HCT116 (cell line): ENCODE measurements around the gene CLDN15. TPM values are rescaled to one million over a fixed set of nuclear protein-coding genes. Genes with fewer than 3 reads are reported as not detected.

ENCODE experiments used
- ATAC-seq: fragments of 200-7000 bp; cut with Tn5 transposase; 2 replicates; pipeline ENCODE4 v1.9.1; 2020; ENCODE audit warnings: mild to moderate bottlenecking, moderate library complexity
- BruUV-seq: library from RNA; stranded (reverse); fragments of 400-500 nt; replicated peaks from 2 replicates; lab custom pipeline; 2021; lab: Mats Ljungman, UMichigan
- CTCF ChIA-PET: fragments of 300-600 bp; sonication (Branson Sonifier 250); formaldehyde crosslinking; loops from one replicate; lab custom pipeline; 2021; ENCODE audit warnings: antibody characterized with exemption; lab: Charles Lee
- POLR2A ChIA-PET: fragments of 300-600, 350-600 bp; sonication (Branson Sonifier 250); formaldehyde crosslinking; loops from one replicate; lab custom pipeline; 2021; ENCODE audit warnings: antibody characterized with exemption; lab: Charles Lee
- RAD21 ChIA-PET, 2 experiments: fragments of 300-600 bp; sonication (Branson Sonifier 250); formaldehyde crosslinking; loops; one replicate each; lab custom pipeline; 2023; ENCODE audit warnings: low total read pairs in 2 of 2; ENCODE audit not compliant: uncharacterized antibody in 2 of 2, unreplicated experiment in 2 of 2, low non-redundant PET in 1 of 2; lab: Charles Lee
- DNase-seq: peaks from one replicate; pipeline ENCODE4 v3.0.0-alpha.2; 2010; ENCODE audit warnings: low read depth, low spot score
- H2AFZ ChIP-seq: fragments of 200-600 bp; shearing (Covaris generic), sonication (generic); 2 replicates; pipeline ENCODE4 v1.6.1; 2017; ENCODE audit warnings: low read depth, mixed run types, mixed read lengths, antibody characterized with exemption, low read length; ENCODE audit not compliant: poor library complexity, severe bottlenecking
- H3K27ac ChIP-seq: 2 replicates; pipeline ENCODE4 v1.5.1; 2012; ENCODE audit warnings: low read depth, low read length
- H3K27me3 ChIP-seq: fragments of 200-600 bp; sonication (generic); 2 replicates; pipeline ENCODE4 v1.6.1; 2016; ENCODE audit warnings: mixed run types, low read length, mixed read lengths; ENCODE audit not compliant: insufficient read depth
- H3K36me3 ChIP-seq, 2 experiments: fragments of 200-500 bp in 1 of 2; fragments of 200-600 bp in 1 of 2; sonication (Bioruptor generic) in 1 of 2; sonication (generic) in 1 of 2; 2 replicates each; pipeline versions ENCODE4 v1.5.1 to v1.6.1; 2014 to 2016; ENCODE audit warnings: low read length in 2 of 2, inconsistent platforms in 1 of 2, mixed read lengths in 1 of 2, mixed run types in 1 of 2; ENCODE audit not compliant: insufficient read depth in 2 of 2, control insufficient read depth in 1 of 2
- H3K4me1 ChIP-seq, 2 experiments: fragments of 200-600 bp in 1 of 2; sonication (generic) in 1 of 2; 2 replicates each; pipeline versions ENCODE4 v1.5.1 to v1.6.1; 2012 to 2017; ENCODE audit warnings: low read length in 2 of 2, inconsistent platforms in 1 of 2, mild to moderate bottlenecking in 1 of 2, mixed read lengths in 1 of 2, mixed run types in 1 of 2, moderate library complexity in 1 of 2; ENCODE audit not compliant: insufficient read depth in 2 of 2, control insufficient read depth in 1 of 2
- H3K4me2 ChIP-seq: fragments of 200-600 bp; sonication (generic); 2 replicates; pipeline ENCODE4 v1.6.1; 2017; ENCODE audit warnings: mixed run types, low read length, mixed read lengths
- H3K4me3 ChIP-seq, 2 experiments: fragments of 200-600 bp in 1 of 2; sonication (generic) in 1 of 2; replicated peaks in 1 of 2; 2 replicates each; pipeline ENCODE4 v1.5.1; 2011 to 2016; ENCODE audit warnings: low read length in 2 of 2, control low read depth in 1 of 2, low read depth in 1 of 2, mild to moderate bottlenecking in 1 of 2, mixed read lengths in 1 of 2, mixed run types in 1 of 2
- H3K79me2 ChIP-seq: fragments of 200-600 bp; sonication (generic); 2 replicates; pipeline ENCODE4 v1.6.1; 2017; ENCODE audit warnings: mild to moderate bottlenecking, mixed run types, low read length, moderate library complexity, mixed read lengths; ENCODE audit not compliant: insufficient read depth
- H3K9ac ChIP-seq: fragments of 200-600 bp; sonication (generic); 2 replicates; pipeline ENCODE4 v1.6.1; 2016; ENCODE audit warnings: low read length, mixed read lengths
- H3K9me2 ChIP-seq: fragments of 200-600 bp; sonication (generic), shearing (Covaris generic); 2 replicates; pipeline ENCODE4 v1.6.1; 2017; ENCODE audit warnings: mixed run types, mild to moderate bottlenecking, moderate library complexity; ENCODE audit not compliant: insufficient read depth
- H3K9me3 ChIP-seq, 2 experiments: fragments of 200-500 bp in 1 of 2; fragments of 200-600 bp in 1 of 2; sonication (Bioruptor generic) in 1 of 2; sonication (generic) in 1 of 2; 2 replicates each; pipeline ENCODE4 v1.6.1; 2014 to 2017; ENCODE audit warnings: low read length in 2 of 2, mixed read lengths in 2 of 2, inconsistent platforms in 1 of 2, low read depth in 1 of 2, mild to moderate bottlenecking in 1 of 2, mixed run types in 1 of 2, moderate library complexity in 1 of 2; ENCODE audit not compliant: control insufficient read depth in 1 of 2, insufficient read depth in 1 of 2
- H4K20me1 ChIP-seq: fragments of 200-600 bp; sonication (generic), shearing (Covaris generic); 2 replicates; pipeline ENCODE4 v1.6.1; 2017; ENCODE audit warnings: mixed run types, mild to moderate bottlenecking, moderate library complexity; ENCODE audit not compliant: insufficient read depth
- ATF3 ChIP-seq: IDR thresholded peaks from 2 replicates; pipeline ENCODE4 v1.6.1; 2012
- CTCF ChIP-seq, 3 experiments: fragments of 200-600 bp in 1 of 3; sonication (generic) in 1 of 3; IDR thresholded peaks in 2 of 3; conservative IDR thresholded peaks in 1 of 3; 2 replicates each; pipeline ENCODE4 v1.5.1; 2012 to 2017; ENCODE audit warnings: low read depth in 2 of 3, low read length in 2 of 3, antibody characterized with exemption in 1 of 3, borderline replicate concordance in 1 of 3, control low read depth in 1 of 3, mild to moderate bottlenecking in 1 of 3, mixed read lengths in 1 of 3, mixed run types in 1 of 3, moderate library complexity in 1 of 3; ENCODE audit not compliant: insufficient read depth in 1 of 3
- EZH2phosphoT487 ChIP-seq: fragments of 200-600 bp; IDR thresholded peaks from 2 replicates; pipeline ENCODE4 v1.6.1; 2018; ENCODE audit warnings: antibody characterized with exemption, borderline replicate concordance
- FOSL1 ChIP-seq: IDR thresholded peaks from 2 replicates; pipeline ENCODE4 v1.6.1; 2012; ENCODE audit warnings: low read depth
- POLR2A ChIP-seq: IDR thresholded peaks from 2 replicates; pipeline ENCODE4 v1.7.0; 2011; ENCODE audit warnings: borderline replicate concordance; ENCODE audit not compliant: insufficient read depth, insufficient read length; ENCODE audit errors: extremely low read depth
- POLR2AphosphoS5 ChIP-seq: IDR thresholded peaks from 2 replicates; pipeline ENCODE4 v1.6.1; 2011; ENCODE audit warnings: mild to moderate bottlenecking, low read depth, low read length, moderate library complexity
- RAD21 ChIP-seq: IDR thresholded peaks from 2 replicates; pipeline ENCODE4 v1.6.1; 2012; ENCODE audit warnings: low read depth, mild to moderate bottlenecking
- ZNF274 ChIP-seq: fragments of 200-500 bp; sonication (Bioruptor generic); IDR thresholded peaks from 2 replicates; pipeline ENCODE4 v1.6.1; 2014; ENCODE audit warnings: mild to moderate bottlenecking, low read depth, low read length, inconsistent platforms
- intact Hi-C: fragments of 100-400 bp; cut with micrococcal nuclease; formaldehyde crosslinking; loops from 2 replicates; pipeline ENCODE4 v1.10.0; 2022
- total RNA-seq: library from RNA; stranded (reverse); gene quantifications from one replicate; pipeline ENCODE4 v1.2.1, GENCODE V29; 2021; ENCODE audit not compliant: unreplicated experiment
- TF ChIP-seq, protein P1 (sequence below): IDR thresholded peaks from 2 replicates; pipeline ENCODE4 v1.6.1; 2011; ENCODE audit warnings: mild to moderate bottlenecking, low read length, moderate library complexity; ENCODE audit not compliant: insufficient replicate concordance; ENCODE audit errors: extremely low read depth

CLDN15 gene
- total RNA-seq, 1 experiment from 2014 or later, result 16.9 TPM

DNA sequence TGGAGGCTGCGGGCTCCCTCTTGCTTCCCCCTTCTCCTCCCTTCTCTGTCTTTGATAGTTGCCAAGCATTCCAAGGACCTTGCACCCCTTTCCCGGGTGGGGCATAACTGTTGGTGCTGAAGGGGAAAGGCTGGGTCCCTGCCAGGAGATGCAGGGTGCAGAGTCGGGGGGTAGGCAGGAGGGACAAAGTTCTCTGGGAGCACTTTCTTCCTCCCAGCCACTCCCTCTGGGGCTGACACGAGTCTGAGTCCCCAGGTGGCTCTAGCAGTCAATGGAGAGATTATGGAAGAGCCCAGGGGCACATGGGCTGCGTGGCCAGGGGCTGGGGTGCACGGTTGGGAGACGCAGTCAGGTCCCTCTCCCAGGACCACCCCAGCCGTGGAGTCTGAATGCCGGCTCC is 2.1 kb downstream of the CLDN15 start:
- DNase-seq, result no peak
- H3K9ac ChIP-seq, result no peak overlapping the region
- H3K4me2 ChIP-seq, result no peak overlapping the region
- RAD21 ChIA-PET, result no interaction called here
- peaks cover 2 to 5% of the 10 kb centered on the region in 2 experiments; a peak in 1 of 4 replicates for H3K36me3 ChIP-seq
- H3K27me3 ChIP-seq, result no peaks in the 10 kb centered on the region
- TF ChIP-seq POLR2AphosphoS5 (no peak), ZNF274 (no peak), ATF3 (no peak)
- no peaks in the 10 kb centered on the region for H3K9me3 ChIP-seq
- H4K20me1 ChIP-seq, result no peaks in the 10 kb centered on the region
- H3K4me3 ChIP-seq, result no peak overlapping the region
- H2AFZ ChIP-seq, result no peak overlapping the region
- H3K9me2 ChIP-seq, result no peaks in the 10 kb centered on the region
- H3K79me2 ChIP-seq, result no peaks in the 10 kb centered on the region
- peaks cover 7 to 20% of the 10 kb centered on the region in 2 experiments for H3K4me1 ChIP-seq
- no TSS peak for BruUV-seq
- POLR2A ChIA-PET, result no interaction called here
- intact Hi-C loops, result no loop called here
- no peak overlapping the region for H3K27ac ChIP-seq
- no peak for ATAC-seq
- CTCF ChIA-PET, result interaction anchor here (1.9 kb wide), 1 partner anchor 9 kb away, joined by 7 read pairs; no protein-coding TSS in a partner anchor

- no TSS peak for BruUV-seq
- DNase-seq, result no peak
- H3K79me2 ChIP-seq, result no peaks in the 10 kb centered on the region
- ChIA-PET POLR2A (no interaction called here), RAD21 (no interaction called here), CTCF (interaction anchor here (1.9 kb wide), 1 partner anchor 9 kb away, joined by 7 read pairs; no protein-coding TSS in a partner anchor)
- H3K9me3 ChIP-seq, result no peaks in the 10 kb centered on the region
- intact Hi-C loops, result no loop called here
- H2AFZ ChIP-seq, result no peak overlapping the region
- peaks cover 0 to 4% of the 10 kb centered on the region in 2 experiments; a peak in 1 of 4 replicates for H3K36me3 ChIP-seq
- H3K4me3 ChIP-seq, result no peak overlapping the region
- no peak overlapping the region for H3K4me2 ChIP-seq
- peak in 2 of 3 experiments; percentile 54 to 58; a peak in 4 of 6 replicates for TF ChIP-seq CTCF (IDR thresholded peaks at IDR 0.05 in 2 of 3, conservative IDR thresholded peaks at IDR 0.05 in 1 of 3; ENCODE audit: borderline replicate concordance in 1 of 3, insufficient read depth in 1 of 3, low read depth in 2 of 3, low read length in 2 of 3)
- TF ChIP-seq RAD21, result no peak; the same call in none of the 2 replicates
- TF ChIP-seq POLR2A, result no peak
- TF ChIP-seq, protein P1, sequence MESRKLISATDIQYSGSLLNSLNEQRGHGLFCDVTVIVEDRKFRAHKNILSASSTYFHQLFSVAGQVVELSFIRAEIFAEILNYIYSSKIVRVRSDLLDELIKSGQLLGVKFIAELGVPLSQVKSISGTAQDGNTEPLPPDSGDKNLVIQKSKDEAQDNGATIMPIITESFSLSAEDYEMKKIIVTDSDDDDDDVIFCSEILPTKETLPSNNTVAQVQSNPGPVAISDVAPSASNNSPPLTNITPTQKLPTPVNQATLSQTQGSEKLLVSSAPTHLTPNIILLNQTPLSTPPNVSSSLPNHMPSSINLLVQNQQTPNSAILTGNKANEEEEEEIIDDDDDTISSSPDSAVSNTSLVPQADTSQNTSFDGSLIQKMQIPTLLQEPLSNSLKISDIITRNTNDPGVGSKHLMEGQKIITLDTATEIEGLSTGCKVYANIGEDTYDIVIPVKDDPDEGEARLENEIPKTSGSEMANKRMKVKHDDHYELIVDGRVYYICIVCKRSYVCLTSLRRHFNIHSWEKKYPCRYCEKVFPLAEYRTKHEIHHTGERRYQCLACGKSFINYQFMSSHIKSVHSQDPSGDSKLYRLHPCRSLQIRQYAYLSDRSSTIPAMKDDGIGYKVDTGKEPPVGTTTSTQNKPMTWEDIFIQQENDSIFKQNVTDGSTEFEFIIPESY, result no peak
- TF ChIP-seq POLR2AphosphoS5, result no peak
- TF ChIP-seq FOSL1, result no peak
- TF ChIP-seq EZH2phosphoT487, result no peak
- ATAC-seq, result no peak; the same call in 1 of the 2 replicates
- H3K4me1 ChIP-seq, result peaks cover 7 to 20% of the 10 kb centered on the region in 2 experiments
- no peaks in the 10 kb centered on the region for H3K27me3 ChIP-seq
- no peaks in the 10 kb centered on the region for H4K20me1 ChIP-seq
- H3K27ac ChIP-seq, result no peak overlapping the region
- H3K9ac ChIP-seq, result no peak overlapping the region
- H3K9me2 ChIP-seq, result no peaks in the 10 kb centered on the region
These were observed 2.6 kb downstream of the CLDN15 start for GRCh38 chr7:101235050-101235449.
